Measurements from ENCODE around the gene HOXC9. TPM values are rescaled to one million over a fixed set of nuclear protein-coding genes. Genes with fewer than 3 reads are reported as not detected.

The HOXC9 gene
- total RNA-seq, 1 donor from 2014 or later = 0.27 TPM

DNA sequence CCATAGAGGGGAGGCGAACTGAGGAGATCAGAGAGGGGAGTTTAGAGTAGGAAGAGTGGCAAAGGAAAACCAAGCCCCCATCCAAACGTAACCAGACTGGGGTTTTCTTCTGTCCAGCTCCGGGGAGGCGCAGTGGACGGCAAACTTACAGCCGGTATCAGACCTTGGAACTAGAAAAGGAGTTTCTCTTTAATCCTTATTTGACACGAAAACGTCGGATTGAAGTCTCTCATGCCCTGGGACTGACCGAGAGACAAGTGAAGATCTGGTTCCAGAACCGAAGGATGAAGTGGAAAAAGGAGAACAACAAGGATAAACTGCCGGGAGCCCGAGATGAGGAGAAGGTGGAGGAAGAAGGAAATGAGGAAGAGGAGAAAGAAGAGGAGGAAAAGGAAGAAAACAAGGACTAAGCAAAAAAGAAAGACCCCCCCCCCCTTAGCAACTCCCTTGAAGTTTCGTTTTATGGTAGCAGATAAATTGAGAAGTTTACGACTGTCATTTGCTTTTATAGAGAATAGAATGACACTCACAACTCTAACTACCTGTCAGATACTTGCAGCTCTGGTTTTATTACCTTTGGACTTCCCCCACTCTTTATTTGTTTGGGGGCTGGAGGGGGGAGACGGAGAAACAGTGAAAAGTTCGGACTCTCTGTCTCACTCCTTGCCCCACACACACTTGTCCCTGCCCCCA is 11.2 kb downstream of the HOXC9 start:
- TF ChIP-seq, protein P1, sequence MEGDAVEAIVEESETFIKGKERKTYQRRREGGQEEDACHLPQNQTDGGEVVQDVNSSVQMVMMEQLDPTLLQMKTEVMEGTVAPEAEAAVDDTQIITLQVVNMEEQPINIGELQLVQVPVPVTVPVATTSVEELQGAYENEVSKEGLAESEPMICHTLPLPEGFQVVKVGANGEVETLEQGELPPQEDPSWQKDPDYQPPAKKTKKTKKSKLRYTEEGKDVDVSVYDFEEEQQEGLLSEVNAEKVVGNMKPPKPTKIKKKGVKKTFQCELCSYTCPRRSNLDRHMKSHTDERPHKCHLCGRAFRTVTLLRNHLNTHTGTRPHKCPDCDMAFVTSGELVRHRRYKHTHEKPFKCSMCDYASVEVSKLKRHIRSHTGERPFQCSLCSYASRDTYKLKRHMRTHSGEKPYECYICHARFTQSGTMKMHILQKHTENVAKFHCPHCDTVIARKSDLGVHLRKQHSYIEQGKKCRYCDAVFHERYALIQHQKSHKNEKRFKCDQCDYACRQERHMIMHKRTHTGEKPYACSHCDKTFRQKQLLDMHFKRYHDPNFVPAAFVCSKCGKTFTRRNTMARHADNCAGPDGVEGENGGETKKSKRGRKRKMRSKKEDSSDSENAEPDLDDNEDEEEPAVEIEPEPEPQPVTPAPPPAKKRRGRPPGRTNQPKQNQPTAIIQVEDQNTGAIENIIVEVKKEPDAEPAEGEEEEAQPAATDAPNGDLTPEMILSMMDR (conservative IDR thresholded peaks at IDR 0.05) = no peak
- H3K27ac Mint-ChIP-seq = no peak overlapping the region
- no peaks in the 10 kb centered on the region for H3K9me3 Mint-ChIP-seq
- peak overlapping the region; percentile 29 for H3K4me3 Mint-ChIP-seq
- H3K27me3 Mint-ChIP-seq = peaks cover 99% of the 10 kb centered on the region
- peaks cover 12% of the 10 kb centered on the region for H3K4me1 Mint-ChIP-seq (ENCODE audit: unreplicated experiment)
- H3K36me3 Mint-ChIP-seq = no peaks in the 10 kb centered on the region
- DNase-seq (ENCODE audit: extremely low spot score, unreplicated experiment) = no peak

DNA sequence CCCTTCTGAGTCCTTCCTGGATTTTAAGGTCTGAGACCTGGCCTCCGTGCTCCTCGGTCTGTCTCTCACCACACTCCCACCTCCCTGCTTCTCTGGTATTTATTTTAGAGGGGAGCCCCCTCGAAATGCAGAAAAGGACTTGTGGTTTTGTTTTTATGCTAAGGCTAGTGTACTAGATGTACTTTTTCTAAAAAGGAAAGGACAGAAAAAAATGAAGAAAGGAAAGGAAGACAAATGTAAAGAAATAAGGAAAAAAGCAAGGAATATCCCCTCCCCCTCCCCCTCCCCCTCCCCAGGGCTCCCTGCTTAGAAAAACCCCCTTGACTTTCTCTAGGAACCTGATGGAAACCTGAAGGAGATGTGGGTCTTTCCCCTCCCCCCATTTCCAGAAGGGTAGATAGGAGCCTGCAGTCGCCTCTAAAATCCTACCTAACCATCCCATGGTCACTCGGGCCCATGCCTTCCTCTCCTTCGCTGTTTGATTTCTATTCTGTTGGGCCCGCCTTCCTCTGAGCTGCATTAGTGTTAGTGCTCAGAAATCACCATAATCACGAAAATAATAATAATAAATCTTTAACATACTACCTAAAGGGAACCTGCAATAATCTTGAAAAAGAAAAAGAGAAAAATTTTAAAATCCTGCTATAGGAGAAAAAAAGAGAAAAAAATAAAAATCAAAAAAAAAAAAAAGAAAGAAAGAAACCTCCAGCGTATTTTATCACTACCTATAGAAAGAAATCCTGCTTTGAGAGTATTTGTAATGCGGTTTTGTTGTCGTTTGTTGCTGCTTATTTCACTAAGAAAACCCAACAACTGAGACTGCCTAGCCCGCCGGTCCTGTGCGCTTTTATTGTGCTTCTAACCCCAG is 11.9 kb downstream of the HOXC9 start:
- H3K4me1 Mint-ChIP-seq (ENCODE audit: unreplicated experiment) = peaks cover 9% of the 10 kb centered on the region
- H3K36me3 Mint-ChIP-seq = no peaks in the 10 kb centered on the region
- peaks cover 99% of the 10 kb centered on the region for H3K27me3 Mint-ChIP-seq
- TF ChIP-seq, protein P1 (conservative IDR thresholded peaks at IDR 0.05) = no peak
- no peak overlapping the region for H3K4me3 Mint-ChIP-seq
- no peak overlapping the region for H3K27ac Mint-ChIP-seq
- no peaks in the 10 kb centered on the region for H3K9me3 Mint-ChIP-seq
- DNase-seq (ENCODE audit: extremely low spot score, unreplicated experiment) = no peak

DNA sequence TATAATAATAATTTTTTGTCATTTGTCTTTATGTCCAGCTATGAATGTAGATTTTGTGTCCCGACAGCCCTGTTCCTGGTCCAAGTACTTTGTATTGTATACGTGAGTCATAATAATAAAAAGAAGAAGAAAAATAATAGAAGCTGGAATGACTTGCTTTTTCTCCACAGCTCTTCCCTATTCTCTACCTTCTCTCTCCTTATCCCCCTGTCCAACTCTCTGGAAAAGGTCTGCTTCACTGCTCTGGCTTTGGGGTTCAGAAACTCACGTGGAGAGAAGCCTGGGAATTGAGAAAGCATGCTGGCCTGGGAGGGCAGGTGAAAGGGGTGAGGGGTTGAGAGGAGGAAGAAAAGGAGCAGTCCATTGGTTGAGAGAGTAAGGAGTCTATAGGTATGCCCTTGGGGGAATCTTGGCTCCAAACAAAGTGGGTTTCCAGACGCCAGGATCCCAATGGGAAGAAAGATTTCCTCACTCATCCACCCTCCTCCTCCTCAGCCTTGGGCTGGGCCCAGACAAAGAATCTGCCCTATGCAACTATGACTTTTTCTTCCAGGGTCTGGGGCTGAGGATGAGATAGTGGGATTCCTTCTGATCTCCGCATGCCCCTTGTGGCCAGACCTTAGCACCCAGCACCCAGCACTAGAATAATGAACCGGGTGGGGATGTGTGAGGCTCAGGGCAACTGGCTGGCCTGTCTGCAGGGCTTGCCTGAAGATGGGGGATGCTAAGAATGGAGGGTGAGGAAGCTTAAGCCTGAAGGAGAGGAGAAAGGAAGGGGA is 12.9 kb downstream of the HOXC9 start:
- no peak overlapping the region for H3K4me3 Mint-ChIP-seq
- no peaks in the 10 kb centered on the region for H3K9me3 Mint-ChIP-seq
- DNase-seq (ENCODE audit: extremely low spot score, unreplicated experiment) = no peak
- TF ChIP-seq, protein P1 (conservative IDR thresholded peaks at IDR 0.05) = no peak
- peaks cover 15% of the 10 kb centered on the region for H3K4me1 Mint-ChIP-seq (ENCODE audit: unreplicated experiment)
- H3K36me3 Mint-ChIP-seq = no peaks in the 10 kb centered on the region
- H3K27ac Mint-ChIP-seq = no peak overlapping the region
- H3K27me3 Mint-ChIP-seq = peaks cover 99% of the 10 kb centered on the region

DNA sequence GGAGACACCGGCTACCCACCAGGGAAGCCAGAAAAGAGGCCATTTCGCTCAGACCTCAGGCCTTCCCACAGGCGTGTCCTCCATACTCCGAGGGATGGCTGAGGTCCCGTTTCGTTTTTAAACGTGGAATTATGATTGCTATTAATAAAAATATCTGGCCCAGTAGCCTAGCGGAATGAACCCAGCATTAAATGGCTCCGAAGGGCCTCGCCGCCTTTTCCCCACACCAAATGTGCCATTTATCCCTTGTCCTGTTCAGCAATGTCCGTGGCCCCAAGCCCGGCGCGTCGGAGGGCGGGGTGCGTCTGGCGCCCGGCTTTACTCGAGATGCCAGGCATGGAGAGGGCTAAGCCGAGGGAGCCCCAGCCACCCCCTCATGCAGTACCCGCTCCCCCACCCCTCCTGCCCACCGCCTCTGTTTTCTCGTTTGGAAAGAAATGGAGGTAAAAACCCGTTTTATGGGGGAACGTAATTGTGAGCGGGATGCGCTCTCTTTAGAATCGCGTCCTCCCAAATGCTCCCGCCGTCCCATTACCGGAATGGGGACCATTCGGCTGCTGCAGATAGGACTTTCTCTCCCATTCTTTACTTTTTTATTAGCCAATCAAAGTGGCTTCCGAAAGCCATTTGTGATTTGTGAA is 14.5 kb downstream of the HOXC9 start:
- peaks cover 91% of the 10 kb centered on the region for H3K27me3 Mint-ChIP-seq
- TF ChIP-seq, protein P1 (conservative IDR thresholded peaks at IDR 0.05) = no peak
- no peak overlapping the region for H3K27ac Mint-ChIP-seq
- no peak for DNase-seq (ENCODE audit: extremely low spot score, unreplicated experiment)
- no peaks in the 10 kb centered on the region for H3K9me3 Mint-ChIP-seq
- H3K36me3 Mint-ChIP-seq = no peaks in the 10 kb centered on the region
- peak overlapping the region; percentile 62 for H3K4me3 Mint-ChIP-seq
- peaks cover 18% of the 10 kb centered on the region for H3K4me1 Mint-ChIP-seq (ENCODE audit: unreplicated experiment)

Data from type B pancreatic cell (in vitro differentiated cells).